ENCODE data around the gene SHC3. TPM values are rescaled to one million over a fixed set of nuclear protein-coding genes. Genes with fewer than 3 reads are reported as not detected.

Gene SHC3
- total RNA-seq, 2 donors from 2014 or later: 1.5 to 1.8 TPM

GRCh38 chr9:89138463-89139390, 39.9 kb downstream of the SHC3 start:
- Histone ChIP-seq H3K36me3 (no peaks in the 10 kb centered on the region), H3K9me3 (no peaks in the 10 kb centered on the region), H3K27me3 (replicated peaks; ENCODE audit: insufficient read depth) (no peaks in the 10 kb centered on the region), H3K4me3 (no peak overlapping the region), H3K4me1 (ENCODE audit: control insufficient read depth in 1 of 2, low read depth in 2 of 2) (peaks cover 0 to 12% of the 10 kb centered on the region in 2 donors), H3K27ac (no peak overlapping the region)
- no peak for TF ChIP-seq CTCF (IDR thresholded peaks at IDR 0.05)
- ATAC-seq (ENCODE audit: insufficient number of reproducible peaks, low FRiP score, low read depth) (no peak), DNase-seq (ENCODE audit: low spot score) (no peak)

- peaks cover 0 to 12% of the 10 kb centered on the region in 2 donors for H3K4me1 ChIP-seq (ENCODE audit: control insufficient read depth in 1 of 2, low read depth in 2 of 2)
- peak; percentile 60 for ATAC-seq (ENCODE audit: insufficient number of reproducible peaks, low FRiP score, low read depth)
- TF ChIP-seq CTCF (IDR thresholded peaks at IDR 0.05): no peak
- no peaks in the 10 kb centered on the region for H3K36me3 ChIP-seq
- DNase-seq (ENCODE audit: low spot score): peak; percentile 11
- H3K9me3 ChIP-seq: no peaks in the 10 kb centered on the region
- H3K27ac ChIP-seq: no peak overlapping the region
- no peaks in the 10 kb centered on the region for H3K27me3 ChIP-seq (replicated peaks; ENCODE audit: insufficient read depth)
- no peak overlapping the region for H3K4me3 ChIP-seq
Observed at GRCh38 chr9:89137542-89138462, 40.8 kb downstream of the SHC3 start.

- no peak overlapping the region for H3K27ac ChIP-seq
- H3K36me3 ChIP-seq: no peaks in the 10 kb centered on the region
- no peak for TF ChIP-seq CTCF (IDR thresholded peaks at IDR 0.05)
- H3K9me3 ChIP-seq: no peaks in the 10 kb centered on the region
- H3K27me3 ChIP-seq (replicated peaks; ENCODE audit: insufficient read depth): no peaks in the 10 kb centered on the region
- DNase-seq (ENCODE audit: low spot score) (no peak), ATAC-seq (ENCODE audit: insufficient number of reproducible peaks, low FRiP score, low read depth) (no peak)
- peaks cover 0 to 12% of the 10 kb centered on the region in 2 donors for H3K4me1 ChIP-seq (ENCODE audit: control insufficient read depth in 1 of 2, low read depth in 2 of 2)
- H3K4me3 ChIP-seq: no peak overlapping the region
Observed at GRCh38 chr9:89135591-89136166, 42.9 kb downstream of the SHC3 start.

GRCh38 chr9:89134709-89135108, 43.9 kb downstream of the SHC3 start:
- DNase-seq (ENCODE audit: low spot score) (no peak), ATAC-seq (ENCODE audit: insufficient number of reproducible peaks, low FRiP score, low read depth) (no peak)
- no peak overlapping the region for H3K27ac ChIP-seq
- no peaks in the 10 kb centered on the region for H3K27me3 ChIP-seq (replicated peaks; ENCODE audit: insufficient read depth)
- H3K36me3 ChIP-seq: no peaks in the 10 kb centered on the region
- H3K4me3 ChIP-seq: no peak overlapping the region
- no peak for TF ChIP-seq CTCF (IDR thresholded peaks at IDR 0.05)
- no peaks in the 10 kb centered on the region for H3K9me3 ChIP-seq
- H3K4me1 ChIP-seq (ENCODE audit: control insufficient read depth in 1 of 2, low read depth in 2 of 2): peaks cover 0 to 12% of the 10 kb centered on the region in 2 donors

Measured in thoracic aorta (tissue), 2 donors.